CD4-positive, alpha-beta T cell (primary cell): Measurements from ENCODE around the gene IL18R1. TPM values are rescaled to one million over a fixed set of nuclear protein-coding genes. Genes with fewer than 3 reads are reported as not detected.

ENCODE experiments used
- ATAC-seq: fragments of 200-7000 bp; cut with Tn5 transposase; one replicate; pipeline ENCODE4 v1.10.0; 2022; ENCODE audit warnings: mild to moderate bottlenecking; ENCODE audit not compliant: poor library complexity
- CTCF ChIA-PET: fragments of 350-600 bp; sonication (Branson Sonifier 250); formaldehyde crosslinking; loops from one replicate; lab custom pipeline; 2021; ENCODE audit warnings: antibody characterized with exemption, inconsistent platforms; lab: Charles Lee
- POLR2A ChIA-PET: fragments of 350-600 bp; sonication (Branson Sonifier 250); formaldehyde crosslinking; loops from one replicate; lab custom pipeline; 2021; ENCODE audit warnings: antibody characterized with exemption, inconsistent platforms; lab: Charles Lee
- DNase-seq, 14 experiments: peaks; one replicate each; pipeline ENCODE4 v3.0.0-alpha.2; 2013 to 2020; ENCODE audit warnings: mixed read lengths in 2 of 14
- H3K27ac ChIP-seq, 2 donors: one replicate each; pipeline versions ENCODE4 v1.5.1 to v1.7.0; 2013; ENCODE audit warnings: low read length in 2 of 2, low read depth in 1 of 2, mild to moderate bottlenecking in 1 of 2
- H3K27me3 ChIP-seq, 2 experiments: 1 replicate in 1 of 2; 2 replicates in 1 of 2; pipeline versions ENCODE4 v1.6.1 to v1.7.0; 2013; ENCODE audit warnings: low read length in 2 of 2, control low read depth in 1 of 2, mild to moderate bottlenecking in 1 of 2, moderate library complexity in 1 of 2; ENCODE audit not compliant: insufficient read depth in 2 of 2, control insufficient read depth in 1 of 2
- H3K36me3 ChIP-seq: one replicate; pipeline ENCODE4 v1.6.1; 2013; ENCODE audit warnings: low read length, control low read depth; ENCODE audit not compliant: insufficient read depth
- H3K4me1 ChIP-seq: one replicate; pipeline ENCODE4 v1.6.1; 2013; ENCODE audit warnings: low read length, control low read depth; ENCODE audit not compliant: insufficient read depth
- H3K4me3 ChIP-seq: one replicate; pipeline ENCODE4 v1.5.1; 2013; ENCODE audit warnings: mild to moderate bottlenecking, low read length, moderate library complexity
- H3K9me3 ChIP-seq, 2 experiments: 1 replicate in 1 of 2; 2 replicates in 1 of 2; pipeline versions ENCODE4 v1.6.1 to v1.7.0; 2013; ENCODE audit warnings: low read length in 2 of 2, mild to moderate bottlenecking in 2 of 2, control low read depth in 1 of 2, moderate library complexity in 1 of 2; ENCODE audit not compliant: control insufficient read depth in 1 of 2, insufficient read depth in 1 of 2
- H3K27ac Mint-ChIP-seq: one replicate; pipeline ENCODE4 v1.8.0; 2020; ENCODE audit warnings: mixed read lengths
- H3K27me3 Mint-ChIP-seq: one replicate; pipeline ENCODE4 v1.8.0; 2021; ENCODE audit warnings: mixed read lengths
- H3K36me3 Mint-ChIP-seq: one replicate; pipeline ENCODE4 v1.8.0; 2021; ENCODE audit warnings: low read depth, mixed read lengths
- H3K4me1 Mint-ChIP-seq: one replicate; pipeline ENCODE4 v1.8.0; 2021; ENCODE audit warnings: low read depth, mixed read lengths
- H3K4me3 Mint-ChIP-seq: one replicate; pipeline ENCODE4 v1.8.0; 2020; ENCODE audit warnings: mild to moderate bottlenecking, mixed read lengths
- H3K9me3 Mint-ChIP-seq: one replicate; pipeline ENCODE4 v1.8.0; 2020; ENCODE audit warnings: mixed read lengths
- intact Hi-C, 2 experiments: fragments of 100-400 bp; cut with DNase I in 1 of 2; cut with micrococcal nuclease in 1 of 2; formaldehyde crosslinking; loops; one replicate each; pipeline versions ENCODE4 v1.15.1 to v1.9.0; 2023 to 2025; cut with DNase I, micrococcal nuclease
- polyA plus RNA-seq, 2 donors: library from polyadenylated mRNA; unstranded; fragments of 120-200 nt; gene quantifications; one replicate each; pipeline ENCODE4 v1.2.1, GENCODE V29; 2013
- total RNA-seq, 174 experiments: library from RNA in 2 of 174; stranded (reverse) in 2 of 174; gene quantifications; one replicate each; pipeline ENCODE4 v1.2.3 and lab custom pipeline; 2021 to 2026
- TF ChIP-seq, protein P1 (sequence below): fragments of 200-600 bp; IDR thresholded peaks from one replicate; pipeline ENCODE4 v1.8.0; 2022; ENCODE audit warnings: antibody characterized with exemption, mild to moderate bottlenecking

IL18R1 gene, protein sequence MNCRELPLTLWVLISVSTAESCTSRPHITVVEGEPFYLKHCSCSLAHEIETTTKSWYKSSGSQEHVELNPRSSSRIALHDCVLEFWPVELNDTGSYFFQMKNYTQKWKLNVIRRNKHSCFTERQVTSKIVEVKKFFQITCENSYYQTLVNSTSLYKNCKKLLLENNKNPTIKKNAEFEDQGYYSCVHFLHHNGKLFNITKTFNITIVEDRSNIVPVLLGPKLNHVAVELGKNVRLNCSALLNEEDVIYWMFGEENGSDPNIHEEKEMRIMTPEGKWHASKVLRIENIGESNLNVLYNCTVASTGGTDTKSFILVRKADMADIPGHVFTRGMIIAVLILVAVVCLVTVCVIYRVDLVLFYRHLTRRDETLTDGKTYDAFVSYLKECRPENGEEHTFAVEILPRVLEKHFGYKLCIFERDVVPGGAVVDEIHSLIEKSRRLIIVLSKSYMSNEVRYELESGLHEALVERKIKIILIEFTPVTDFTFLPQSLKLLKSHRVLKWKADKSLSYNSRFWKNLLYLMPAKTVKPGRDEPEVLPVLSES
- total RNA-seq (1 to 10 TPM; 7.6 to 9.1 TPM), total RNA-seq (lab: John Stamatoyannopoulos, UW) (6.5 to 138 (median 39.3) reads per million in 172 experiments)
- 22.1 TPM for polyA plus RNA-seq (2013, experiment 1 of 2)
- polyA plus RNA-seq (2013, experiment 2 of 2): 22.2 TPM

DNA sequence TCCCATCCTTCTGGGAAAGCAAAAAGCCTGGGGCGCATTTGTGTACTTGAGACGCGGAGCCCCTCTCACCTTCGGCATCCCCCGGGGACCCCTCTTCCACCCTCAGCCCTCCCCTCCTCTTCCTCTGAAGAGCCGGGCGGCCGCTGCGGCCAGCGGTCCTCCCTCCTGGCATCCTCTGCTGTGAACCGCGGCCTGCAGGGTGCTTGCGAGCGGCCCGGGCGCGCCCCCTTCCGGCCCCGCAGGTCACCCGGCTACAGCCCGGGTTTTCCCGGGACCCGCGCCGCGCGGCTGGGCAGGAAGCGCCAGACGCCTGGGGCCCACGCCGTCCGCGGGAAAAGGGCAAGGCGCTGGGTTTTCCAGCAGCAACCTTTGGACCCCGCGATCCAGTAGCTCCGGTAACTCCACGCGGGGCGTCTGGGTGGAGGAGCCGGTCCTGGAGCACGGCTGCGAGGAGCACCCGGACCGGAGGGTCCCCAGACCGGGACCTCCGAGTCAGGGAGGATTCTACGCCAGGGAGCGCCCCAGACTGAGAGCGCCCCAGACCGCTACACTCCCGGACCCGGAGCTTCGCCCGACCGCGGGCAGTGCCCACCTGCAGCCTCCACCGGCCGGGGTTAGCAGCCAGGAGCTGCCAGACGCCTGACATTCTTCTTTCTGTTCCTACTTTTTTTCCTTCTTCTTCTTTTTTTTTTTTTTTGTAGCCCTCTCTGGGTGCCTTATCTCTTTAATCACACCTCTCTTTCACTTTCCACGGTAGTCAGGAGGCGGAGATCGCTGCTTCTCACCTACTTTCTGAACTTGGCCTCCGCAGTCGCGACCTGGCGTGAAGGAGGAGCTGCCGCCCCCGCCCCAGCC, at the start of gene IL18R1:
Gene IL18R1 (plus strand): TSS at position 271 of the 855 bp plus-strand sequence. CDS start 6,865 bp downstream, outside the sequence.
- H3K36me3 ChIP-seq: no peaks in the 10 kb centered on the region
- peak within 1 kb of the TSS; percentile 41 to 83 for H3K27ac ChIP-seq
- ATAC-seq (peak; percentile 76), DNase-seq (peak; percentile 29 to 88 (median 55))
- TF ChIP-seq, protein P1, sequence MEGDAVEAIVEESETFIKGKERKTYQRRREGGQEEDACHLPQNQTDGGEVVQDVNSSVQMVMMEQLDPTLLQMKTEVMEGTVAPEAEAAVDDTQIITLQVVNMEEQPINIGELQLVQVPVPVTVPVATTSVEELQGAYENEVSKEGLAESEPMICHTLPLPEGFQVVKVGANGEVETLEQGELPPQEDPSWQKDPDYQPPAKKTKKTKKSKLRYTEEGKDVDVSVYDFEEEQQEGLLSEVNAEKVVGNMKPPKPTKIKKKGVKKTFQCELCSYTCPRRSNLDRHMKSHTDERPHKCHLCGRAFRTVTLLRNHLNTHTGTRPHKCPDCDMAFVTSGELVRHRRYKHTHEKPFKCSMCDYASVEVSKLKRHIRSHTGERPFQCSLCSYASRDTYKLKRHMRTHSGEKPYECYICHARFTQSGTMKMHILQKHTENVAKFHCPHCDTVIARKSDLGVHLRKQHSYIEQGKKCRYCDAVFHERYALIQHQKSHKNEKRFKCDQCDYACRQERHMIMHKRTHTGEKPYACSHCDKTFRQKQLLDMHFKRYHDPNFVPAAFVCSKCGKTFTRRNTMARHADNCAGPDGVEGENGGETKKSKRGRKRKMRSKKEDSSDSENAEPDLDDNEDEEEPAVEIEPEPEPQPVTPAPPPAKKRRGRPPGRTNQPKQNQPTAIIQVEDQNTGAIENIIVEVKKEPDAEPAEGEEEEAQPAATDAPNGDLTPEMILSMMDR: peak; percentile 92
- Mint-ChIP-seq H3K36me3 (no peaks in the 10 kb centered on the region), H3K4me3 (peak within 1 kb of the TSS; percentile 91), H3K27me3 (no peaks in the 10 kb centered on the region), H3K9me3 (no peaks in the 10 kb centered on the region), H3K4me1 (peaks cover 44% of the 10 kb centered on the region), H3K27ac (peak within 1 kb of the TSS; percentile 87)
- H3K4me3 ChIP-seq: peak within 1 kb of the TSS; percentile 97
- H3K9me3 ChIP-seq: no peaks in the 10 kb centered on the region
- H3K4me1 ChIP-seq: peaks cover 27% of the 10 kb centered on the region
- no peaks in the 10 kb centered on the region for H3K27me3 ChIP-seq
- intact Hi-C loops: loop anchor here (5.0 kb wide), 3 partner anchors 87 to 333 kb away; no protein-coding TSS in a partner anchor
- ChIA-PET CTCF (interaction anchor here (0.7 to 1.4 kb wide), 11 partner anchors 12 to 335 kb away, joined by 3 to 7 read pairs (median 4); no protein-coding TSS in a partner anchor), POLR2A (interaction anchor here (0.7 to 1.0 kb wide), 3 partner anchors 13 to 881 kb away, joined by 3 to 8 read pairs (median 6); partner anchors contain the start of gene RFX8)

DNA sequence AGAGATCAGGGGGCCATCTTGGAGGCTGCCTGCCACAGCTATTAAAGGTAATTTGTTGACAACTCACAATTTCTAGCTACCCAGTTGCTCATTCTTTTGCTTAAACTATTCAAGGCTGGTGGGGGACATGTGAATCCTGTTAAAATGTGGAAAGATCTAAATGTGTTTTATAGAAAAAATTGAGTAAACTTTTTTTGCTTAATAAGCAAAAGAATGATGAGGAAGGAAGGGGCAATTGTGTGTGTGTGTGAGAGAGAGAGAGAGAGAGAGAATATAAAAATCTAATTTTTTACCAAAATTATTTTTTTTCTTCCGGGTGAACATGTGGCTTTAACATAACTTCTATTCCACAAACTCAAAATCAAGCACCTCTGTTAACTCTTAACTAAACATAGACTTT, 49.5 kb upstream of the IL18R1 start:
- Mint-ChIP-seq H3K4me1 (peaks cover 18% of the 10 kb centered on the region), H3K27me3 (peaks cover 15% of the 10 kb centered on the region), H3K9me3 (no peaks in the 10 kb centered on the region), H3K27ac (no peak overlapping the region), H3K4me3 (no peak overlapping the region), H3K36me3 (no peaks in the 10 kb centered on the region)
- no peak overlapping the region for H3K4me3 ChIP-seq
- DNase-seq (no peak), ATAC-seq (no peak)
- intact Hi-C loops: no loop called here
- H3K27ac ChIP-seq: no peak overlapping the region
- H3K9me3 ChIP-seq: no peaks in the 10 kb centered on the region
- peaks cover 0 to 3% of the 10 kb centered on the region in 2 experiments for H3K27me3 ChIP-seq
- TF ChIP-seq, protein P1: no peak
- H3K4me1 ChIP-seq: peaks cover 7% of the 10 kb centered on the region
- H3K36me3 ChIP-seq: no peaks in the 10 kb centered on the region
- ChIA-PET CTCF (no interaction called here), POLR2A (no interaction called here)
